IMR-90 (cell line): Measurements from ENCODE around the gene IL1RAP.

ENCODE experiments used
- CEBPB ChIP-seq: IDR thresholded peaks from 2 replicates; pipeline ENCODE4 v1.6.1; 2012; ENCODE audit warnings: low read depth, low read length, improper control_type of control experiment
- MAFK ChIP-seq: IDR thresholded peaks from 2 replicates; pipeline ENCODE4 v1.6.1; 2012; ENCODE audit warnings: low read depth, low read length, improper control_type of control experiment
- MXI1 ChIP-seq: IDR thresholded peaks from 2 replicates; pipeline ENCODE4 v1.6.1; 2012; ENCODE audit warnings: low read depth, mild to moderate bottlenecking, low read length, moderate library complexity, borderline replicate concordance
- POLR2A ChIP-seq: IDR thresholded peaks from 2 replicates; pipeline ENCODE4 v1.6.1; 2012; ENCODE audit warnings: mild to moderate bottlenecking, low read depth, low read length
- RAD21 ChIP-seq: IDR thresholded peaks from 2 replicates; pipeline ENCODE4 v1.6.1; 2012; ENCODE audit warnings: low read length, improper control_type of control experiment
- RCOR1 ChIP-seq: IDR thresholded peaks from 2 replicates; pipeline ENCODE4 v1.6.1; 2012; ENCODE audit warnings: mild to moderate bottlenecking, low read length, improper control_type of control experiment; ENCODE audit not compliant: insufficient replicate concordance
- RFX5 ChIP-seq: IDR thresholded peaks from 2 replicates; pipeline ENCODE4 v1.8.0; 2012; ENCODE audit warnings: low read depth, mild to moderate bottlenecking, low read length, moderate library complexity
- SMC3 ChIP-seq: fragments of 150-350 bp; IDR thresholded peaks from 2 replicates; pipeline ENCODE4 v1.6.1; 2016; ENCODE audit warnings: low read depth, mild to moderate bottlenecking, antibody characterized with exemption, low read length, moderate library complexity
- TF ChIP-seq, protein P1 (sequence below): conservative IDR thresholded peaks from 2 replicates; pipeline ENCODE4 v1.5.1; 2012; ENCODE audit warnings: mild to moderate bottlenecking, low read depth, low read length, improper control_type of control experiment
- TF ChIP-seq, protein P2 (sequence below): fragments of 150-350 bp; IDR thresholded peaks from 2 replicates; pipeline ENCODE4 v1.6.1; 2016; ENCODE audit warnings: low read depth, mild to moderate bottlenecking, low read length, moderate library complexity, borderline replicate concordance

DNA sequence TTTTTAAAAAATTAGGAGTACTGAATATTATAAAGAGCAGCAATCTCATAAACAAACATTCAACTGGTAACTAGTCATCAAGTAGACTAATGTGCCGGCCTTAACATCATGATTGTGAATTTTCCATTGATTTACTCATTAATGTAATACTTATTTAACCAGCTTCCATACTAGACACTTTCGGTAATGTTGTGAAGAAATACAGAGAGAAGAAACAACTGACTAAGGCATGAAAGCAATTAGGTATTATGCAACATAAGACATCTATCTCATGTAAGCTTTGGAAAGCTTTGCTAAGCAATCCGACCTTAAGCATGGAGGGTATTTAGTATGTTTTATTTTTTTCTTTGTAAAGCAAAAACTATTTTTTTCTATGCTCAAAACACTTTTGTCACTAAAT, 108.0 kb downstream of the IL1RAP start:
- TF ChIP-seq, protein P1, sequence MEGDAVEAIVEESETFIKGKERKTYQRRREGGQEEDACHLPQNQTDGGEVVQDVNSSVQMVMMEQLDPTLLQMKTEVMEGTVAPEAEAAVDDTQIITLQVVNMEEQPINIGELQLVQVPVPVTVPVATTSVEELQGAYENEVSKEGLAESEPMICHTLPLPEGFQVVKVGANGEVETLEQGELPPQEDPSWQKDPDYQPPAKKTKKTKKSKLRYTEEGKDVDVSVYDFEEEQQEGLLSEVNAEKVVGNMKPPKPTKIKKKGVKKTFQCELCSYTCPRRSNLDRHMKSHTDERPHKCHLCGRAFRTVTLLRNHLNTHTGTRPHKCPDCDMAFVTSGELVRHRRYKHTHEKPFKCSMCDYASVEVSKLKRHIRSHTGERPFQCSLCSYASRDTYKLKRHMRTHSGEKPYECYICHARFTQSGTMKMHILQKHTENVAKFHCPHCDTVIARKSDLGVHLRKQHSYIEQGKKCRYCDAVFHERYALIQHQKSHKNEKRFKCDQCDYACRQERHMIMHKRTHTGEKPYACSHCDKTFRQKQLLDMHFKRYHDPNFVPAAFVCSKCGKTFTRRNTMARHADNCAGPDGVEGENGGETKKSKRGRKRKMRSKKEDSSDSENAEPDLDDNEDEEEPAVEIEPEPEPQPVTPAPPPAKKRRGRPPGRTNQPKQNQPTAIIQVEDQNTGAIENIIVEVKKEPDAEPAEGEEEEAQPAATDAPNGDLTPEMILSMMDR: no peak
- TF ChIP-seq POLR2A (no peak), RAD21 (no peak), CEBPB (peak; percentile 71), MAFK (no peak), SMC3 (no peak), RFX5 (no peak), MXI1 (no peak), RCOR1 (no peak)
- TF ChIP-seq, protein P2, sequence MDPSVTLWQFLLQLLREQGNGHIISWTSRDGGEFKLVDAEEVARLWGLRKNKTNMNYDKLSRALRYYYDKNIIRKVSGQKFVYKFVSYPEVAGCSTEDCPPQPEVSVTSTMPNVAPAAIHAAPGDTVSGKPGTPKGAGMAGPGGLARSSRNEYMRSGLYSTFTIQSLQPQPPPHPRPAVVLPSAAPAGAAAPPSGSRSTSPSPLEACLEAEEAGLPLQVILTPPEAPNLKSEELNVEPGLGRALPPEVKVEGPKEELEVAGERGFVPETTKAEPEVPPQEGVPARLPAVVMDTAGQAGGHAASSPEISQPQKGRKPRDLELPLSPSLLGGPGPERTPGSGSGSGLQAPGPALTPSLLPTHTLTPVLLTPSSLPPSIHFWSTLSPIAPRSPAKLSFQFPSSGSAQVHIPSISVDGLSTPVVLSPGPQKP: no peak
